ENCODE results near the gene CORIN.

DNA sequence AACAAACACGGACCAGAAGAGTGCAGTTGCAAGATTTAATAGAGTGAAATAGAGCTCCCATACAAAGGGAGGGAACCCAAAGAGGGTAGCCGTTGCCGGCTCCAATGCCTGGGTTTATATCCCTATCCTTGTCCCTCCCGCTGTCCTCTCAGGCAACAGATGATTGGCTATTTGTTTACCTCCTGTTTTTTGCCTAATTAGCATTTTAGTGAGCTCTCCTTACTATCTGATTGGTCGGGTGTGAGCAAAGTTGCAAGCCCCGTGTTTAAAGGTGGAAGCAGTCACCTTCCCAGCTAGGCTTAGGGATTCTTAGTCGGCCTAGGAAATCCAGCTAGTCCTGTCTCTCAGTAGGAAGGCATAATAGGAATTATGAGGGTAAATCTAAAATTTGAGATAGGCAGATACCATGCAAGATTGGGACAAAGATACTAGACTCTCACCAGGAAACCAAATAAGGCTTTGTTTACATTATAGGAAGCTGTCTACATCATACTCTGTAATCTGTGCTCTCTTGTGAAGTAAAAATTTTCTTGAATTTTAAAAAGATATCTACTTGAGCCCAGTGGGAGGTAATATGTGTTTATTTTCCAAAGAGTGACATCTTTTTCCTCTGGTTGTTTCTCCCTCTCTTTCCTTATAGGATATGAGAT, 286.8 kb downstream of the CORIN start:
- no peak for TF ChIP-seq CTCF (IDR thresholded peaks at IDR 0.05)
- no peak for TF ChIP-seq POLR2A (IDR thresholded peaks at IDR 0.05)
